ENCODE results near the gene CFAP100. TPM values are rescaled to one million over a fixed set of nuclear protein-coding genes. Genes with fewer than 3 reads are reported as not detected.

Gene CFAP100
- total RNA-seq, 1 experiment from 2014 or later, result not detected

DNA sequence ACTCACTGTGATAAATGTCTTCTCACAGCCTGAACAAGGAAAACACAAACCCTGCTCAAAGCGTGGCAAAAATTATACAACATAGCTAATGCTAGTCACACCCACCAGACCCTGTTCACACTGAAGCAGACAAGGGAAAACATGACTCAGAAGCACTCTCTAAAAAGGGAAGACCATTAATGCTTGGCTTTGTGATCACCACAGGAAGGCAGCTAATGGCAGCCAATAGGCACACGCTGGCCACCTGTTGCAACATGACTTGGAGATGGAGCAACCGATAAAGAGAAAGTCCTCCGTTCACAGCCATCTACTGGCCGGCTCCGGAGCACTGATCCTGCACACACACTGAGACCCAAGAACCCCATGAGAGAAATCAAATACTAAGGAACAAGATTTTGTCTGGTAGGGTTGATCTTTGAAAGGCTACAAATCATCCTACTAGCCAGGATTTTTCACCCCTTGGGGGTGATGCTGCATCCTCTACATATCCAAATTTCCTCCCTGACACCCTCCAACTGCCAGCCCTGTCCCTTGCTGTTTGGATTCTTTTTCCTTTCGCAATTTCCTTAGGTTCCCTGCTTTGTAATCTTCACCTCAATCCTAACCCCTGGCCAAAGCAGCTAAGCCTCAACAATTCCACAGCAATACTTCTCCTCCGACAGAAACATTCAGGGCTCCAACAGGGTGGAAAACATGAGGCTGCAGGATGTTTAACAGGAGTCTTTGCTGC is 77.7 kb downstream of the CFAP100 start:
- TF ChIP-seq EZH2 (IDR thresholded peaks at IDR 0.05; ENCODE audit: low read depth), result no peak
- TF ChIP-seq, protein P1, sequence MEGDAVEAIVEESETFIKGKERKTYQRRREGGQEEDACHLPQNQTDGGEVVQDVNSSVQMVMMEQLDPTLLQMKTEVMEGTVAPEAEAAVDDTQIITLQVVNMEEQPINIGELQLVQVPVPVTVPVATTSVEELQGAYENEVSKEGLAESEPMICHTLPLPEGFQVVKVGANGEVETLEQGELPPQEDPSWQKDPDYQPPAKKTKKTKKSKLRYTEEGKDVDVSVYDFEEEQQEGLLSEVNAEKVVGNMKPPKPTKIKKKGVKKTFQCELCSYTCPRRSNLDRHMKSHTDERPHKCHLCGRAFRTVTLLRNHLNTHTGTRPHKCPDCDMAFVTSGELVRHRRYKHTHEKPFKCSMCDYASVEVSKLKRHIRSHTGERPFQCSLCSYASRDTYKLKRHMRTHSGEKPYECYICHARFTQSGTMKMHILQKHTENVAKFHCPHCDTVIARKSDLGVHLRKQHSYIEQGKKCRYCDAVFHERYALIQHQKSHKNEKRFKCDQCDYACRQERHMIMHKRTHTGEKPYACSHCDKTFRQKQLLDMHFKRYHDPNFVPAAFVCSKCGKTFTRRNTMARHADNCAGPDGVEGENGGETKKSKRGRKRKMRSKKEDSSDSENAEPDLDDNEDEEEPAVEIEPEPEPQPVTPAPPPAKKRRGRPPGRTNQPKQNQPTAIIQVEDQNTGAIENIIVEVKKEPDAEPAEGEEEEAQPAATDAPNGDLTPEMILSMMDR (conservative IDR thresholded peaks at IDR 0.05), result no peak; the same call in 1 of the 2 replicates
- BruUV-seq (replicated peaks), result TSS peak; percentile 41
- H3K9me3 ChIP-seq (ENCODE audit: insufficient read depth, low read depth), result no peaks in the 10 kb centered on the region
- DNase-seq, result peak; percentile 78 to 95
- no peak overlapping the region for H2AFZ ChIP-seq
- H3K27ac ChIP-seq, result peak overlapping the region; percentile 87
- H4K20me1 ChIP-seq (ENCODE audit: insufficient read depth), result peaks cover 35% of the 10 kb centered on the region
- no peaks in the 10 kb centered on the region for H3K9me2 ChIP-seq (ENCODE audit: insufficient read depth)
- H3K79me2 ChIP-seq (ENCODE audit: low read depth), result peaks cover 72% of the 10 kb centered on the region
- peak overlapping the region; percentile 91 for H3K4me2 ChIP-seq
- peaks cover 24% of the 10 kb centered on the region for H3F3A ChIP-seq (ENCODE audit: insufficient read depth, low read depth)
- H3K4me3 ChIP-seq, result peak overlapping the region; percentile 96
- H3K27me3 ChIP-seq (ENCODE audit: insufficient read depth, low read depth), result no peaks in the 10 kb centered on the region
- H3K36me3 ChIP-seq (ENCODE audit: low read depth), result peaks cover 32% of the 10 kb centered on the region
- intact Hi-C loops (cut with micrococcal nuclease; ENCODE audit: unreplicated experiment), result loop anchor here (2.0 to 10.0 kb wide), 3 partner anchors 188 to 1072 kb away; no protein-coding TSS in a partner anchor
- POLR2A ChIA-PET (ENCODE audit: unreplicated experiment), result interaction anchor here (0.7 kb wide), 1 partner anchor 339 kb away, joined by 3 read pairs; no protein-coding TSS in a partner anchor
- peaks cover 26% of the 10 kb centered on the region for H3K4me1 ChIP-seq (replicated peaks; ENCODE audit: insufficient read depth)
- CTCF ChIA-PET, result interaction anchor here (0.5 to 1.4 kb wide), 5 partner anchors 80 to 1424 kb away, joined by 3 to 4 read pairs (median 4); no protein-coding TSS in a partner anchor

DNA sequence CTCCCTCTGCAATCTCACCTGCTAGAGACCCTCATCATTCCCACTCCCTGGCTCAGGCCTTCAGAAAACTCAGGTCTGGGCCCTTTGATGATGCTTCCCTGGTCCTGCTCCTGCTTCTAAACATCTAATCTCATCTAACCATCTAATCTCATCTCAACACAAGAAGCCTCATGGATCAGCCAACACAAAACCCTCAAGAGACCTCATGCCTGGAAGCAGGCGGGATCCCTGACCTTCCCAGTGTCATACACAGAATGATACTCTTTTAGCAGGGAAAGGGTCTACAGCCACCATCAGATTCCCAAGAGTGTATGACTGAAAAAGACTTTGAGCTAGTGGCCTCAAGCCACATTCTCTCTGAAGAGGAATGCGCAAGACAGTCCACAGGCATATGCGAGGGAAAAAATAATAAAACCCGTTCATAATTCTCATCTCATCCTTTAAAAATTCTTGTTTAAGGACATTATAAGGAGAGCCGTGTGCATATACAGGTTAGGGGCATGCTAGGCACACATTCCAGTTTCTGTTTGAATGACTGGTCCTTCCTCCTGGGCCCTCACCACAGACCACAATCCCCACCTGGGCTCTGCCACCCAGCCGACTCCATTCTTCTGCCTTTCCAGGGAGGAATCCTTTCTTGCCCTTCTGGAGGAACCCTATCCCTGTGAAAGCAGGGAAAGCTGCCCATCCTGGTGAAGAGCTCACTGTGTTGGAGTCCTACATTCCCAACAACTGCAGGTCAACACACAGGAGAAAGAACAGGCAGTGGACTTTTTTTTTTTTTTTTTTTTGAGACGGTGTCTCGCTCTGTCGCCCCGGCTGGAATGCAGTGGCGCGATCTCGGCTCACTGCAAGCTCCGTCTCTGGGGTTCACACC is 78.8 kb downstream of the CFAP100 start:
- CTCF ChIA-PET, result interaction anchor here (0.7 kb wide), 2 partner anchors 308 to 1059 kb away, joined by 6 to 11 read pairs; no protein-coding TSS in a partner anchor
- Histone ChIP-seq H3K36me3 (ENCODE audit: low read depth) (peaks cover 32% of the 10 kb centered on the region), H3K9me2 (ENCODE audit: insufficient read depth) (no peaks in the 10 kb centered on the region), H2AFZ (no peak overlapping the region), H3K4me3 (peak overlapping the region; percentile 96), H3K4me2 (peak overlapping the region; percentile 91), H3K79me2 (ENCODE audit: low read depth) (peaks cover 63% of the 10 kb centered on the region), H3K27me3 (ENCODE audit: insufficient read depth, low read depth) (no peaks in the 10 kb centered on the region), H3K4me1 (replicated peaks; ENCODE audit: insufficient read depth) (peaks cover 26% of the 10 kb centered on the region), H3K27ac (peak overlapping the region; percentile 87), H3K9me3 (ENCODE audit: insufficient read depth, low read depth) (no peaks in the 10 kb centered on the region), H3F3A (ENCODE audit: insufficient read depth, low read depth) (peaks cover 24% of the 10 kb centered on the region), H4K20me1 (ENCODE audit: insufficient read depth) (peaks cover 35% of the 10 kb centered on the region)
- no TSS peak for BruUV-seq (replicated peaks)
- DNase-seq, result peak in 1 of 2 experiments; percentile 41
- intact Hi-C loops (cut with micrococcal nuclease; ENCODE audit: unreplicated experiment), result loop anchor here (2.0 to 10.0 kb wide), 4 partner anchors 85 to 1071 kb away; no protein-coding TSS in a partner anchor
- TF ChIP-seq, protein P1 (conservative IDR thresholded peaks at IDR 0.05), result no peak
- TF ChIP-seq EZH2 (IDR thresholded peaks at IDR 0.05; ENCODE audit: low read depth), result no peak
- POLR2A ChIA-PET (ENCODE audit: unreplicated experiment), result interaction anchor here (0.6 to 0.7 kb wide), 2 partner anchors 204 to 292 kb away, joined by 4 to 17 read pairs; no protein-coding TSS in a partner anchor

All from PC-9 (cell line).